Measurements from ENCODE around the gene TRIM42. TPM values are rescaled to one million over a fixed set of nuclear protein-coding genes. Genes with fewer than 3 reads are reported as not detected.

The TRIM42 gene
- total and polyA plus RNA-seq, 9 of the 15 experiments (the other 6 are each of a cell fraction or from before 2014, with no cell fraction given) = not detected

DNA sequence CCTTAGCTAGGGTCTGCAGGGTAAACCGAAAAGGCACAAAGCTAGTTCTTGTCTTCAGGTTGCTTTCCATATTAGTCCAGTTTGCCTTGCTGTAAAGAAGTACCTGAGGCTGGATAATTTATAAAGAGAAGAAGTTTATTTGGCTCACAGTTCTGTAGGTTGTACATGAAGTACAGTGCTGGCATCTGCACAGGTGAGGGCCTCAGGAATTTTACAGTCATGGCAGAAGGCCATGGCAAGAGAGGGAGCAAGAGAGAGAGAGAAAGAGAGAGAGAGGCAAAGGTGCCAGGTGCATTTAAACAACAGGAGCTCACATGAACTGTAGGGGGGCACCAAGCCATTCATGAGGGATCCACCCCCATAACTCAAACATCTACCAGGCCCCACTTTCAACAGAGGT is 26.9 kb downstream of the TRIM42 start:
- CTCF ChIA-PET (ENCODE audit: low intra/inter-chr PET ratio) = no interaction called here
- no peak for FAIRE-seq
- H3K36me3 ChIP-seq (ENCODE audit: control insufficient read depth, insufficient read depth, low read length) = no peaks in the 10 kb centered on the region

More for the DNA sequence above, 26.9 kb downstream of the TRIM42 start:
- POLR2A ChIA-PET = no interaction called here
- Histone ChIP-seq H3K27ac (ENCODE audit: extremely low read depth, low read depth, low read length) (no peak overlapping the region), H3K9me3 (replicated peaks; ENCODE audit: control insufficient read depth, insufficient read depth, low read depth, low read length) (no peaks in the 10 kb centered on the region), H3K4me1 (replicated peaks in 1 of 2; ENCODE audit: control insufficient read depth in 2 of 2, insufficient read depth in 2 of 2, low read length in 2 of 2) (no peaks in the 10 kb centered on the region), H4K20me1 (replicated peaks; ENCODE audit: control insufficient read depth, insufficient read depth, low read length) (no peaks in the 10 kb centered on the region), H3K27me3 (ENCODE audit: control insufficient read depth in 2 of 2, insufficient read depth in 2 of 2, low read length in 2 of 2) (no peaks in the 10 kb centered on the region), H2AFZ (ENCODE audit: low read depth, low read length) (no peak overlapping the region), H3K4me3 (no peak overlapping the region), H3K9ac (ENCODE audit: insufficient read depth in 1 of 2, low read depth in 2 of 2, low read length in 2 of 2) (no peak overlapping the region), H3K9me1 (ENCODE audit: control insufficient read depth, insufficient read depth, low read length) (no peaks in the 10 kb centered on the region), H3K4me2 (ENCODE audit: insufficient read depth, low read length) (no peak overlapping the region), H3K79me2 (ENCODE audit: control insufficient read depth, insufficient read depth, low read length) (no peaks in the 10 kb centered on the region)
- DNase-seq (ENCODE audit: extremely low read depth in 1 of 4, low spot score in 3 of 4) (no peak), ATAC-seq (no peak)
- 0% methylated on average over 1 of the region's 1 CpG for WGBS (ENCODE audit: insufficient coverage, low coverage, missing lambda C conversion rate)
- TF ChIP-seq ZNF282 (CRISPR knock-in tag; IDR thresholded peaks at IDR 0.05) (no peak), ARID1B (IDR thresholded peaks at IDR 0.05) (no peak), ZNF143 (CRISPR knock-in tag; IDR thresholded peaks at IDR 0.05) (no peak), ZNF224 (CRISPR knock-in tag; IDR thresholded peaks at IDR 0.05) (no peak), KDM5B (IDR thresholded peaks at IDR 0.05; ENCODE audit: insufficient replicate concordance, low read depth, low read length) (no peak), POLR2AphosphoS5 (IDR thresholded peaks at IDR 0.05; ENCODE audit: control insufficient read depth, insufficient read depth, low read depth, low read length) (no peak)
- TF ChIP-seq, protein P1, sequence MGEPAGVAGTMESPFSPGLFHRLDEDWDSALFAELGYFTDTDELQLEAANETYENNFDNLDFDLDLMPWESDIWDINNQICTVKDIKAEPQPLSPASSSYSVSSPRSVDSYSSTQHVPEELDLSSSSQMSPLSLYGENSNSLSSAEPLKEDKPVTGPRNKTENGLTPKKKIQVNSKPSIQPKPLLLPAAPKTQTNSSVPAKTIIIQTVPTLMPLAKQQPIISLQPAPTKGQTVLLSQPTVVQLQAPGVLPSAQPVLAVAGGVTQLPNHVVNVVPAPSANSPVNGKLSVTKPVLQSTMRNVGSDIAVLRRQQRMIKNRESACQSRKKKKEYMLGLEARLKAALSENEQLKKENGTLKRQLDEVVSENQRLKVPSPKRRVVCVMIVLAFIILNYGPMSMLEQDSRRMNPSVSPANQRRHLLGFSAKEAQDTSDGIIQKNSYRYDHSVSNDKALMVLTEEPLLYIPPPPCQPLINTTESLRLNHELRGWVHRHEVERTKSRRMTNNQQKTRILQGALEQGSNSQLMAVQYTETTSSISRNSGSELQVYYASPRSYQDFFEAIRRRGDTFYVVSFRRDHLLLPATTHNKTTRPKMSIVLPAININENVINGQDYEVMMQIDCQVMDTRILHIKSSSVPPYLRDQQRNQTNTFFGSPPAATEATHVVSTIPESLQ (CRISPR knock-in tag; IDR thresholded peaks at IDR 0.05) = no peak
- TF ChIP-seq, protein P2, sequence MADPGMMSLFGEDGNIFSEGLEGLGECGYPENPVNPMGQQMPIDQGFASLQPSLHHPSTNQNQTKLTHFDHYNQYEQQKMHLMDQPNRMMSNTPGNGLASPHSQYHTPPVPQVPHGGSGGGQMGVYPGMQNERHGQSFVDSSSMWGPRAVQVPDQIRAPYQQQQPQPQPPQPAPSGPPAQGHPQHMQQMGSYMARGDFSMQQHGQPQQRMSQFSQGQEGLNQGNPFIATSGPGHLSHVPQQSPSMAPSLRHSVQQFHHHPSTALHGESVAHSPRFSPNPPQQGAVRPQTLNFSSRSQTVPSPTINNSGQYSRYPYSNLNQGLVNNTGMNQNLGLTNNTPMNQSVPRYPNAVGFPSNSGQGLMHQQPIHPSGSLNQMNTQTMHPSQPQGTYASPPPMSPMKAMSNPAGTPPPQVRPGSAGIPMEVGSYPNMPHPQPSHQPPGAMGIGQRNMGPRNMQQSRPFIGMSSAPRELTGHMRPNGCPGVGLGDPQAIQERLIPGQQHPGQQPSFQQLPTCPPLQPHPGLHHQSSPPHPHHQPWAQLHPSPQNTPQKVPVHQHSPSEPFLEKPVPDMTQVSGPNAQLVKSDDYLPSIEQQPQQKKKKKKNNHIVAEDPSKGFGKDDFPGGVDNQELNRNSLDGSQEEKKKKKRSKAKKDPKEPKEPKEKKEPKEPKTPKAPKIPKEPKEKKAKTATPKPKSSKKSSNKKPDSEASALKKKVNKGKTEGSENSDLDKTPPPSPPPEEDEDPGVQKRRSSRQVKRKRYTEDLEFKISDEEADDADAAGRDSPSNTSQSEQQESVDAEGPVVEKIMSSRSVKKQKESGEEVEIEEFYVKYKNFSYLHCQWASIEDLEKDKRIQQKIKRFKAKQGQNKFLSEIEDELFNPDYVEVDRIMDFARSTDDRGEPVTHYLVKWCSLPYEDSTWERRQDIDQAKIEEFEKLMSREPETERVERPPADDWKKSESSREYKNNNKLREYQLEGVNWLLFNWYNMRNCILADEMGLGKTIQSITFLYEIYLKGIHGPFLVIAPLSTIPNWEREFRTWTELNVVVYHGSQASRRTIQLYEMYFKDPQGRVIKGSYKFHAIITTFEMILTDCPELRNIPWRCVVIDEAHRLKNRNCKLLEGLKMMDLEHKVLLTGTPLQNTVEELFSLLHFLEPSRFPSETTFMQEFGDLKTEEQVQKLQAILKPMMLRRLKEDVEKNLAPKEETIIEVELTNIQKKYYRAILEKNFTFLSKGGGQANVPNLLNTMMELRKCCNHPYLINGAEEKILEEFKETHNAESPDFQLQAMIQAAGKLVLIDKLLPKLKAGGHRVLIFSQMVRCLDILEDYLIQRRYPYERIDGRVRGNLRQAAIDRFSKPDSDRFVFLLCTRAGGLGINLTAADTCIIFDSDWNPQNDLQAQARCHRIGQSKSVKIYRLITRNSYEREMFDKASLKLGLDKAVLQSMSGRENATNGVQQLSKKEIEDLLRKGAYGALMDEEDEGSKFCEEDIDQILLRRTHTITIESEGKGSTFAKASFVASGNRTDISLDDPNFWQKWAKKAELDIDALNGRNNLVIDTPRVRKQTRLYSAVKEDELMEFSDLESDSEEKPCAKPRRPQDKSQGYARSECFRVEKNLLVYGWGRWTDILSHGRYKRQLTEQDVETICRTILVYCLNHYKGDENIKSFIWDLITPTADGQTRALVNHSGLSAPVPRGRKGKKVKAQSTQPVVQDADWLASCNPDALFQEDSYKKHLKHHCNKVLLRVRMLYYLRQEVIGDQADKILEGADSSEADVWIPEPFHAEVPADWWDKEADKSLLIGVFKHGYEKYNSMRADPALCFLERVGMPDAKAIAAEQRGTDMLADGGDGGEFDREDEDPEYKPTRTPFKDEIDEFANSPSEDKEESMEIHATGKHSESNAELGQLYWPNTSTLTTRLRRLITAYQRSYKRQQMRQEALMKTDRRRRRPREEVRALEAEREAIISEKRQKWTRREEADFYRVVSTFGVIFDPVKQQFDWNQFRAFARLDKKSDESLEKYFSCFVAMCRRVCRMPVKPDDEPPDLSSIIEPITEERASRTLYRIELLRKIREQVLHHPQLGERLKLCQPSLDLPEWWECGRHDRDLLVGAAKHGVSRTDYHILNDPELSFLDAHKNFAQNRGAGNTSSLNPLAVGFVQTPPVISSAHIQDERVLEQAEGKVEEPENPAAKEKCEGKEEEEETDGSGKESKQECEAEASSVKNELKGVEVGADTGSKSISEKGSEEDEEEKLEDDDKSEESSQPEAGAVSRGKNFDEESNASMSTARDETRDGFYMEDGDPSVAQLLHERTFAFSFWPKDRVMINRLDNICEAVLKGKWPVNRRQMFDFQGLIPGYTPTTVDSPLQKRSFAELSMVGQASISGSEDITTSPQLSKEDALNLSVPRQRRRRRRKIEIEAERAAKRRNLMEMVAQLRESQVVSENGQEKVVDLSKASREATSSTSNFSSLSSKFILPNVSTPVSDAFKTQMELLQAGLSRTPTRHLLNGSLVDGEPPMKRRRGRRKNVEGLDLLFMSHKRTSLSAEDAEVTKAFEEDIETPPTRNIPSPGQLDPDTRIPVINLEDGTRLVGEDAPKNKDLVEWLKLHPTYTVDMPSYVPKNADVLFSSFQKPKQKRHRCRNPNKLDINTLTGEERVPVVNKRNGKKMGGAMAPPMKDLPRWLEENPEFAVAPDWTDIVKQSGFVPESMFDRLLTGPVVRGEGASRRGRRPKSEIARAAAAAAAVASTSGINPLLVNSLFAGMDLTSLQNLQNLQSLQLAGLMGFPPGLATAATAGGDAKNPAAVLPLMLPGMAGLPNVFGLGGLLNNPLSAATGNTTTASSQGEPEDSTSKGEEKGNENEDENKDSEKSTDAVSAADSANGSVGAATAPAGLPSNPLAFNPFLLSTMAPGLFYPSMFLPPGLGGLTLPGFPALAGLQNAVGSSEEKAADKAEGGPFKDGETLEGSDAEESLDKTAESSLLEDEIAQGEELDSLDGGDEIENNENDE (IDR thresholded peaks at IDR 0.05; ENCODE audit: low read depth, low read length) = no peak
- TF ChIP-seq, protein P3, sequence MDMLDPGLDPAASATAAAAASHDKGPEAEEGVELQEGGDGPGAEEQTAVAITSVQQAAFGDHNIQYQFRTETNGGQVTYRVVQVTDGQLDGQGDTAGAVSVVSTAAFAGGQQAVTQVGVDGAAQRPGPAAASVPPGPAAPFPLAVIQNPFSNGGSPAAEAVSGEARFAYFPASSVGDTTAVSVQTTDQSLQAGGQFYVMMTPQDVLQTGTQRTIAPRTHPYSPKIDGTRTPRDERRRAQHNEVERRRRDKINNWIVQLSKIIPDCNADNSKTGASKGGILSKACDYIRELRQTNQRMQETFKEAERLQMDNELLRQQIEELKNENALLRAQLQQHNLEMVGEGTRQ (CRISPR knock-in tag; IDR thresholded peaks at IDR 0.05) = no peak
- BruUV-seq (replicated peaks) = no TSS peak
- intact Hi-C loops (cut with micrococcal nuclease) (no loop called here), in situ Hi-C loops (cut with MboI) (no loop called here)

Data from K562 (cell line).